GM19455 (cell line): ENCODE results near the gene SSR2.
"Not testable (repeated sequence)": the region's sequence is repeated elsewhere in the genome, so short reads cannot be mapped to it uniquely, and the experiment has no call there.

Source experiments
- ATAC-seq: cut with Tn5 transposase; IDR thresholded peaks from one replicate; pipeline ENCODE4 v1.9.1; 2021; ENCODE audit not compliant: unreplicated experiment

Gene SSR2

GRCh38 chr1:156048663-156049258 lies 28.0 kb upstream of the SSR2 start:
- no peak for ATAC-seq

GRCh38 chr1:156045076-156045475 lies 24.3 kb upstream of the SSR2 start:
- ATAC-seq: no peak

DNA sequence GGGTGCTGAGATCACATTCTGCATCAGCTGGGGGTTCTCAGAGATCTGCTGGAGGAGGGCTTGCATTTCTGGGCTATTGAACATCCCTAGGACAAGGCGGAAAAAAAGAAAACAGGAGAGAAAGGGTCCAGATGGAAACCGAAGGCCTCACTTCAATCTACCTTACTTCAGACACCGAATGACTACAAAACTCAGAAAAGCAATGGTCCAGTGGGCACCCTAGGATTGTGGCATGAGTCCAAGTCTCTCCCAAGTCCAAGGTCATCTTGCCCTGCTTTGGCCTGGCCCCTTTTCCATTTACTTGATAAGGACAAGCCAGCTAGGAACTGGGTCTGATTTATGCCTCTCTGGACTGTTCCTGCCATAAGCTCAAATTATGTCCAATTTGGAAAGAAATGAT lies 22.1 kb upstream of the SSR2 start:
- ATAC-seq: no peak

DNA sequence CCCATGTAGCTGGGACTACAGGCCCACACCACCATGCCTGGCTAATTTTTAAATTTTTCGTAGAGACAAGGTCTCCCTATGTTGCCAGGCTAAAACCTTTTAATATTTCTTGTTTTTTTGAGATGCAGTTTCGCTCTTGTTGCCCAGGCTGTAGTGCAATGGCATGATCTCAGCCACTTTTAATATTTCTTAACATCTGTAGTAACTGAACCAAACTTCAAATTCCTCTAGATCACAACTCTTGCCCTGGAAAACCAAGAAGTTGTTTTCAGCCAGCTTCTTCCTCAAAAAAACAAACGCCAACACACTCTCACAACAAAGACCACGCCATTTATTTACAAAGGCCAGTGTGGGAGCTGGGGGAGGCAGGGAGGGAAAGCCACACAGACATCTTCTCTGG lies 14.2 kb upstream of the SSR2 start:
- ATAC-seq: not testable (repeated sequence)

GRCh38 chr1:156033011-156033410 lies 12.3 kb upstream of the SSR2 start:
- no peak for ATAC-seq

GRCh38 chr1:156026588-156026987 lies 5.8 kb upstream of the SSR2 start:
- no peak for ATAC-seq

DNA sequence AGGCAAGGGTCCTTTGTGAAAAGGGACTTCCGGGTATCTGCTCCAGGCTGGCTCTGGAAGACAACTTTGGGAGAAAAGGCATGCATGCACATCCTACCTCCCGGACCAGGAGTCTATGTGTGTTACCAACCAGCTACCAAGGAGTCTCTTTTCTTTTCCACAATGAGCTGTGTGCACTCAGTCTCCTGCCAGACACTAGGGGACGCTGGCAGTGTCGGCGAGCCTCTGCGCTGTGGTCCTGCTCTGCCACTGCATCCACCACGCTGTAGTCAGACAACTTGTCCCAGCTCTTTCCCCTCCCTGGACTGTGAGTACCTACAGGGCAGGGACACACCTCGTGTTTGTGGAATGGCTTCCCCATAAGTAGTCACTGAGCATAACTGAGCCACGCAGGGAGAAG lies 5.1 kb upstream of the SSR2 start:
- ATAC-seq: no peak

DNA sequence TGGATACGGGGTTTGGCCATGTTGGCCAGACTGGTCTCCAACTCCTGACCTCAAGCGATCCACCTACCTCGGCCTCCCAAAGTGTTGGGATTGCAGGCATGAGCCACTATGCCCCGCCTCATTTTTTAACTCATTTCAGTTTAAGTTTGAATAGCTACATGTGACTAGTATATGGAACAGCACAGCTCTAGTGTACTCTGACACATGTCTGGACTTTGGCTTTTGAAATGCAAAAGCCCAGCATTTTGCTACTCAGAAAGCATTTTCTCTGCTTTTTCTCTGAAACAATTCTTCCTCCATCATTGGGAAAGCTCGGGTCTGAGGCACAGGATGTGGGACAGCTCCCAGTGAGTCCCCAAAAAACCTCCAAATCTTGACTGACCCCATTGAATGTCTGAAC lies 4.0 kb upstream of the SSR2 start:
- no peak for ATAC-seq

DNA sequence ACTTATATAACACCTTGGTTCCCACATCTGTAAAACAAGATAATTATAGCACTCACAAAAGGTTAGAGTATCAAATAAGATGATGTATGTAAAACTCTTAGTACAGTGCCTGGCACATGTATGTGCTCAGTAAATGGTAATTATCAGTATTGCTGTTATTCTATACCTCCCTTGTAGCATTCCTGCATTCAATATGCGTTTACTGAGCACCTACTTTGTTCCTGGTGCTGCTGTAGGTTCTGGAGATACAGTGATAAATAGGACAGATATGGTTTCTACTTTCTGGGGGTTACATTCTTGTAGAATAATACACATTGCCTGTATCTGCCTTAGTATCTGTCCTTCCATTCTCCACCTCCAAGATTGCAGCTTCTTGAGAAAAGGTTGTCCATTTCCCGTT lies 1.2 kb upstream of the SSR2 start:
- ATAC-seq: no peak

DNA sequence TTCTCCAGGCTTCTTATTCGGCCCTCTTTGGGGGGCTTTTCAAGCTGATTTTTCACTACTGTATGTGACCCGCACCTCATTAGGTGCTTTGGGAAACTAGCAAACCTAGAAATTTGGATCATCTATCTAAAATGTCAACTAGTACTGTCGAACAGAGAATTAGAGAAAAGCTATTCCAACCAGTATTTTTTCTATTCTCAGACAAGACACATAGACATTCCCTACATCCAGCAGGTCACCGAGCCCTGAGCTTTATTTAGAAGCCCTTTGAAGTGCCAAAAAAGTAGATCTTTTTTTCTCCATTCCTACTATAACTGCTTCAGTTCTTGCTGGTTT lies 310 bp upstream of the SSR2 start:
- ATAC-seq: no peak

- ATAC-seq: no peak
These were observed 832 bp downstream of the SSR2 start for GRCh38 chr1:156019946-156020292.

DNA sequence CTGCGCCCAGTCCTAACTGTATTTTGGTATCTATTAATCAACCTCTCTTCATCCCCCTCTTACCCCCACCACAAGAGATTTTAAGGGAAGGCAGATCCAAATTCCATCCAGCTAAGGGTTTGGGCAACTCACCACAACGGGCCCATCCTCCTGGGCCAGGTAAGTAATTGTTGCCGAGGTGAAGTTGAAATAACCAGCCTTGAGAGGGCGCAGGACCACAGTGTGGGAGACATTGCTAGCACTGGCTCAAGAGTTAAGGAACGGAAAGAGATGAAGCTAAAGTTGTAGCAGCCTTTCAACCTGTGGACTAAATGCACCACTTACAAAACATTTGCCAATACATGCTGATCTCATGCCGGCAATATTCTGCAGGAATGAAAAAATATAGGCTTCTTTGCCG lies 5.9 kb downstream of the SSR2 start:
- ATAC-seq: no peak

GRCh38 chr1:156012051-156012817 lies 8.5 kb downstream of the SSR2 start:
- peak; percentile 73 for ATAC-seq

DNA sequence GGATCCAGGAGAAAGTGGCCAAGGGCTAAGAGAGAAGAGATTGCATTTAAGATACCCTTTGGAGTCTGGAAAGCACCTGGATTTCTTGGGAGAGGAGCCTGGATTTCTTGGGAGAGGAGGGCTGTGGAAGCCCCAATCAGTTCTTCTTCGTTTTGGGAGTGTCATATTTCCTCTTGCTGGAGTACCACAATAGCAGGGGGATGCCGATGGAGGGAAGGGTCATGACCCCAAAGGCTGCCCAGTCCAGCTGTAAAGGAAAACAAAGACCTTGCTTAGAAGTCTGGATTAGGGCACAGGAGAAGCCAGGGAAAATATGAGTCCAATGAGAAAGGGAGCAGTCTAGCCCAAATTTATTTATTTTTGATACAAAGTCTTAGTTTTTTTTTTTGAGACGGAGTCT lies 11.3 kb downstream of the SSR2 start:
- ATAC-seq: no peak

DNA sequence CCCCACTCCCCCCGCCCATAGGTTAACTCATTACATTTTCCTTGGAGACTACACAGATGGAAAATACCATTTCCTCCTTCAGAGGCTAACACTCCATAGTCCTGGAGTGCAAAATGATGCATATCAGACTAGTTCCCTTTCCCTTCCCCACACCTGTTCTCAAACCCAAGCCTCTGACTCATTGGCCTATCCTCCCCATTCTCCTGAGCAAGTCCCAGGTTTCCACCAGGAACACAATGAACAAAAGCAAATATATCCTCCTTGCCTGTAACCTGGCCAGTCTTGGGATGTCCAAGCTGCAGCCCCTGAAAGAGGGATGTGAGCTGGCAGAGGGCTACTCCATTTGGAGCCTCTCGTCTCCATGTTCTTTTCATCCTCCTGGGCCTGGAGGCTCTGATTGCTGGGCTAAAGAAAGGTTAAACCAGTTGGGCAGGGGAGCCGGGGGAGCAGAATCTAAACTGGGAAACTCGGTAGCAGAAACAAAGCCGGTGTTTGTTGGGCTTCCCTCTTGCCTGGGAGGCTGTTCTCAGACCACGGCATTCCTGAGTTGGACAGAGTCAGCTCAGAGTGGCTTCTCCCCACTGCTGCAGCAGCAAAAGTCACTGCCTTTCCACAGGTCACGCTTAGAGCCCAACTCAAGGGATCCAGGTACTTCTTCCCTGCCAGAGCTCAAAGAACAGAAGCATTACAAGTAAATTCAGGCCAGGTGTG lies 13.9 kb downstream of the SSR2 start:
- no peak for ATAC-seq

DNA sequence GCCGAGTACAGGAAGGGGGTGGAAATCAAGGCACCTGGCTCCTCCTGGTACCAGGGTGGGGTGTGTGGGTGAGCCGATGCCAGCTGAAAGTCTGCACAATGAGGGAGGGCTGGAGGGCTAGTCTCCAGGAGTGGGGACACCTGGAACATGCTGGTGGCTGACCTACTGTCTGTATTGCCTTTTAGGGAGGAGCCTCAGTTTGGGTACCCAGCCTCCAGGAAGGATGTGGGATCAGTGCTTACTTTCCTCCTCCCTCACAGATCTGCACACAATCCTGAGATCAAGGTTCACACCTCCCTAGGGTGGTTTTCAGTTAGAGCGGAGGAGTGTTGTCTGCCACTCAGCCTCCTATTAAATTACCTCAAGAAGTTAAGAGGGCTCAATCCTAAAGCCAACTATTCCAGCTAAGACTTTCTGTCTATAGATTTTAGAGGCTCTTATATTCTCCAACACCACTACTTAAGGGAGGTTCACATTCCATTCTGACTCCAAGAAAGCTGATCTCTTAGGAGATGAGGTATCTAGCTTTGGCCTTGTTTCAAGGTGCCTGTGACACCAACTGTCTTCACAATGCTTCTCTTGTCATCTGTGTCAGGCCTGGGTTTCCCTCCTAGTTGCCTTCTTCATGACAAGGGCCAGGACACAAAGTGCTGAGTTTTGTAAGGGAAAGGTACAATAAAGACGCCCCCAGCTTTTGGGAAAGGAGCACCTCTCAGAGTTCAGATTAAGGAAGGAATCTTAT lies 15.7 kb downstream of the SSR2 start:
- ATAC-seq: no peak

DNA sequence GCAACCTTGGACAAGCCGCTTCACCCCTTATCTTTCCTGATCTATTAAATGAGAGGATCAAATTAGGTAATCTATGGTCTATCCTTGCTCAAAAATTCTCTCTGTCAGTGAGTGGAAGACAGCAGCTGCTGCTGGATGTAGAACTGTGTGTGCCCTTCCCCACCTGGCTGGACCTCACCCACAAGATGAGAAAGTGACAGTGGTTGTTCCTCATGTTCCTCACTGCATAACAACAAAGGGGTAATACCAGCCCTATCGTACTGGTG lies 16.9 kb downstream of the SSR2 start:
- no peak for ATAC-seq

DNA sequence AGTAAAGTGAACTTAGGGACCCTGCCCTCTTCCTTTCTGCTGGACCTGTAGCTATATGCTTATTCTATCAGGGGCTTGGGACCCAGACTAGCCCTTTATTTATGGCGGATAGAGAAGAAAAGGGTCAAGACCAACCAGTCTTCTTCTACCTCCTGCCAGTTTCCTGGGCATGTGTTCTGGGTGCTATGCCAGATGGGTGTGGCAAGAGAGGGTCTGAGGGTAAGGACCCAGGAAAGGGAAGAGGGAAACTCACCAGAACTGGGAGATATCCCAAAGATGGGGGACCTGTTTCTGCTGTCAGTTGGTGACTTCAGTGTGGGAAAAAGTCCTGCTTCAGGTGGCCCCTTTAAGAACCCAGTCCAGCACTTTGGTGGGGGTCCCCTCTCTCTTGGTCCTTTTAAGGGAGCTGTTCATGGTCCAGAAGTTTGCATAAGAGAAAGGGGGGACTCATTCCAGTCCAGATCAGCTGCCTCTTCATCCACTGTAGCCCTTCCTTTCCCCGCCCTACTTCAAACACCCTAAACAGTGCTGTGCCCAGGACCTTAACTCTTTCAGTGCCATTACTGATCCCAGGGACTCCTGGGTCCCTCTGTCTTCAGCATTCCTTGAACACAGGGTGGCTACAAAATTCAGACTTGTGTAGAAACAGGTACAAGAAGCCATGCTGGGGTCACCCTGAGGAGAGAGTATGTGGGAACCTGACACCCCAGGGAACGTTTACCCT lies 18.4 kb downstream of the SSR2 start:
- ATAC-seq: no peak

- no peak for ATAC-seq
These were observed 19.0 kb downstream of the SSR2 start for GRCh38 chr1:156001662-156002171.

DNA sequence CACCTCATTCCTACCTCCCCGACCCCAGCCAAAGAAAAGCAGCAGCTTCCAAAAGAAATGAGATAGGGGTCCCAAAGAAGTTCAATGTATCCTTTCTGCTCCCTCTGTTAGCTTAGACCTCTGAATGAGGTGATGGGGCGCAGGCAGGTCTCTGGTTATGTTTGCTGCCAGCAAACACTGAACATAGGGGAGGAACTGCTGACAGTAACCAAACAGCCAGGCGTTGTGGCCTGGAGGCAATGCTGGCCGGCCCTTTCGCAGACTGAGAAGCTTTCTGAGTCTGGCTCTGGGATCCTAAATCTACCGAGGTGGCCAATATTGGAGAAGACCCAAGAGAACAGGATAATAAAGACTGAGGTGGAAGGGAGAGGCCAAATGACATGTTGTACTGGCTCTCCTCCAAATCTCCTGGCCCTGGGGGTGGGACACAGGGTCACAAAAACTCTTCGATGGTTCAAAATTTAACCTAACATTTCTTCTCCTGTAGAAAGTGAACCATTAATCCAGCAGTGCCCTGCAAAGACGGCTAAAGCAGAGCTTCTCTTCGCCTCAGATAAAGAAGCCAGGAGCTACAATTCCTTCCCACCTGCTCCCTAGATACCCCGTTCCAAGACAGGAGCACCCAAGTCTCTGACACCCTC lies 19.6 kb downstream of the SSR2 start:
- no peak for ATAC-seq

GRCh38 chr1:155999964-156000363 lies 20.8 kb downstream of the SSR2 start:
- ATAC-seq: no peak
